Panc1 (cell line): ENCODE results near the gene TUBB2B. TPM values are rescaled to one million over a fixed set of nuclear protein-coding genes. Genes with fewer than 3 reads are reported as not detected.

Source experiments
- ATAC-seq: fragments of 200-7000 bp; cut with Tn5 transposase; 2 replicates; pipeline ENCODE4 v1.9.1; 2020; ENCODE audit warnings: mild to moderate bottlenecking, moderate library complexity
- BruUV-seq: library from RNA; stranded (reverse); fragments of 400-500 nt; replicated peaks from 2 replicates; lab custom pipeline; 2021; lab: Mats Ljungman, UMichigan
- CTCF ChIA-PET: fragments of 300-600 bp; sonication (Branson Sonifier 250); formaldehyde crosslinking; loops from one replicate; lab custom pipeline; 2022; ENCODE audit warnings: antibody characterized with exemption; lab: Charles Lee
- POLR2A ChIA-PET: fragments of 300-600 bp; sonication (Branson Sonifier 250); formaldehyde crosslinking; loops from one replicate; lab custom pipeline; 2022; ENCODE audit warnings: antibody characterized with exemption; lab: Charles Lee
- DNase-seq: peaks from one replicate; pipeline ENCODE4 v3.0.0-alpha.2; 2010; ENCODE audit warnings: low read depth, low spot score
- H3K27ac ChIP-seq: 2 replicates; pipeline ENCODE4 v1.5.1; 2011; ENCODE audit warnings: mild to moderate bottlenecking, low read length, inconsistent platforms
- H3K27me3 ChIP-seq: fragments of 200-500 bp; sonication (Bioruptor generic); 2 replicates; pipeline ENCODE4 v1.6.0; 2014; ENCODE audit warnings: low read length, inconsistent platforms; ENCODE audit not compliant: control insufficient read depth, insufficient read depth
- H3K36me3 ChIP-seq: fragments of 200-500 bp; sonication (Bioruptor generic); 2 replicates; pipeline ENCODE4 v1.5.1; 2014; ENCODE audit warnings: inconsistent platforms, mild to moderate bottlenecking, low read length, moderate library complexity; ENCODE audit not compliant: control insufficient read depth, insufficient read depth
- H3K4me1 ChIP-seq: 2 replicates; pipeline ENCODE4 v1.5.1; 2011; ENCODE audit warnings: inconsistent platforms, mild to moderate bottlenecking, low read length, moderate library complexity; ENCODE audit not compliant: control insufficient read depth, insufficient read depth
- H3K4me3 ChIP-seq, 2 experiments: 2 replicates each; pipeline ENCODE4 v1.5.1; 2011 to 2012; ENCODE audit warnings: low read depth in 2 of 2, low read length in 2 of 2, mild to moderate bottlenecking in 2 of 2, inconsistent platforms in 1 of 2, moderate library complexity in 1 of 2
- H3K9me3 ChIP-seq: fragments of 200-500 bp; sonication (Bioruptor generic); 2 replicates; pipeline ENCODE4 v1.5.1; 2014; ENCODE audit warnings: low read depth, mild to moderate bottlenecking, inconsistent platforms, low read length, moderate library complexity; ENCODE audit not compliant: control insufficient read depth, insufficient read depth
- POLR2AphosphoS5 ChIP-seq: IDR thresholded peaks from 2 replicates; pipeline ENCODE4 v1.6.1; 2012; ENCODE audit warnings: mild to moderate bottlenecking, low read depth, low read length, moderate library complexity
- SIN3A ChIP-seq: IDR thresholded peaks from 2 replicates; pipeline ENCODE4 v1.6.1; 2012; ENCODE audit warnings: low read depth, mild to moderate bottlenecking, low read length, moderate library complexity, borderline replicate concordance; ENCODE audit not compliant: insufficient read depth
- TCF7L2 ChIP-seq: IDR thresholded peaks from 2 replicates; pipeline ENCODE4 v1.6.1; 2011; ENCODE audit warnings: mild to moderate bottlenecking, low read depth, low read length, inconsistent platforms
- in situ Hi-C: cut with HindIII; loops from 2 replicates; pipeline ENCODE4 v1.10.0; 2016; ENCODE audit warnings: low sequenced_read_pairs, low pct_unique_long_range_greater_than_20kb
- intact Hi-C: fragments of 100-400 bp; cut with micrococcal nuclease; formaldehyde crosslinking; loops from one replicate; pipeline ENCODE4 v1.10.0; 2022; ENCODE audit not compliant: unreplicated experiment
- total RNA-seq: library from RNA; stranded (reverse); gene quantifications from one replicate; pipeline ENCODE4 v1.2.1, GENCODE V29; 2021; ENCODE audit not compliant: unreplicated experiment
- TF ChIP-seq, protein P1 (sequence below): fragments of 450-650 bp; IDR thresholded peaks from 2 replicates; pipeline ENCODE4 v1.5.1; 2017; ENCODE audit warnings: mild to moderate bottlenecking
- TF ChIP-seq, protein P2 (sequence below), 2 experiments: IDR thresholded peaks; 2 replicates each; pipeline ENCODE4 v1.6.1; 2011 to 2012; ENCODE audit warnings: low read depth in 2 of 2, control low read depth in 1 of 2, low read length in 1 of 2, mild to moderate bottlenecking in 1 of 2, moderate library complexity in 1 of 2; ENCODE audit not compliant: insufficient read depth in 1 of 2

Gene TUBB2B
- total RNA-seq, 1 experiment from 2014 or later, result 22.7 TPM

DNA sequence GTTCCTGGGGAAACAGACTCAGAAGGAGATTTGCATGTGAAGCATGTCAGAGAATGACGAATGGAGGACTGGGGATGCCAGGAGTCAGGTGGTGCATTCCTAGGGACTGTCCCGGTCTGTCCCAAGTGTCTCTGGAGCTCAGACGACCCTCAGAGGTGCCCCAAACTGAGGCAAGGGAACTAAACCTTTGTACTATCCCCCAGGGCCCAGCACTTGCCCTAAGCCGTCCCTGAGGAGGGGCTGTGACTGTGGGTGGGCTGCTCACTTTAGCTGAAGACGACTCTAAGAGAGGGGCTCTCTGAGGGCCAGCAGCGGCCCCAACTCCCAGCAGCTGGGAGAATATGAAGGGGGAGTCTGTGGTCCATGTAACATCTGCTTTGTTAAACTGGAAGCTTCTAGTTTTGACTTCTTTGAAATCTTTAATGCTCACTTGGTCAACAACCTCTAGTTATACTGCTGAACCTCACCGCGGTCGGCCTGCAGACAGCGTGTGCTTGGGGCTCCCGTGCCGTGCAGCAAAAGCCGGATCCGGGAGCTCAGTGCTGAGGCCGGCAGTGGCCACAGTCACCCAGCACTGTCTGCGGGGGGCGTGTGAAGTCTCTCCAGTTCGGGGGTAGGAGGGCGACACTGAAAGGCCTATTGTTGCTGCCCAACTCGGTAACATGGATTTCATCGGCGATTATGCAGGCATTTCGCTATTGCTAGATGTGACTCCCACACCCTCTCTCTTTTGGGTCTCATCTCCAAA, 34.2 kb downstream of the TUBB2B start:
- ChIA-PET CTCF (no interaction called here), POLR2A (no interaction called here)
- H3K9me3 ChIP-seq, result no peaks in the 10 kb centered on the region
- intact Hi-C loops (no loop called here), in situ Hi-C loops (no loop called here)
- DNase-seq (no peak), ATAC-seq (no peak)
- H3K27me3 ChIP-seq, result no peaks in the 10 kb centered on the region
- H3K4me3 ChIP-seq, result no peak overlapping the region
- H3K4me1 ChIP-seq, result no peaks in the 10 kb centered on the region
- no TSS peak for BruUV-seq
- TF ChIP-seq SIN3A, result no peak
- TF ChIP-seq POLR2AphosphoS5, result no peak
- no peak for TF ChIP-seq TCF7L2
- TF ChIP-seq, protein P1, sequence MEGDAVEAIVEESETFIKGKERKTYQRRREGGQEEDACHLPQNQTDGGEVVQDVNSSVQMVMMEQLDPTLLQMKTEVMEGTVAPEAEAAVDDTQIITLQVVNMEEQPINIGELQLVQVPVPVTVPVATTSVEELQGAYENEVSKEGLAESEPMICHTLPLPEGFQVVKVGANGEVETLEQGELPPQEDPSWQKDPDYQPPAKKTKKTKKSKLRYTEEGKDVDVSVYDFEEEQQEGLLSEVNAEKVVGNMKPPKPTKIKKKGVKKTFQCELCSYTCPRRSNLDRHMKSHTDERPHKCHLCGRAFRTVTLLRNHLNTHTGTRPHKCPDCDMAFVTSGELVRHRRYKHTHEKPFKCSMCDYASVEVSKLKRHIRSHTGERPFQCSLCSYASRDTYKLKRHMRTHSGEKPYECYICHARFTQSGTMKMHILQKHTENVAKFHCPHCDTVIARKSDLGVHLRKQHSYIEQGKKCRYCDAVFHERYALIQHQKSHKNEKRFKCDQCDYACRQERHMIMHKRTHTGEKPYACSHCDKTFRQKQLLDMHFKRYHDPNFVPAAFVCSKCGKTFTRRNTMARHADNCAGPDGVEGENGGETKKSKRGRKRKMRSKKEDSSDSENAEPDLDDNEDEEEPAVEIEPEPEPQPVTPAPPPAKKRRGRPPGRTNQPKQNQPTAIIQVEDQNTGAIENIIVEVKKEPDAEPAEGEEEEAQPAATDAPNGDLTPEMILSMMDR, result no peak
- TF ChIP-seq, protein P2, sequence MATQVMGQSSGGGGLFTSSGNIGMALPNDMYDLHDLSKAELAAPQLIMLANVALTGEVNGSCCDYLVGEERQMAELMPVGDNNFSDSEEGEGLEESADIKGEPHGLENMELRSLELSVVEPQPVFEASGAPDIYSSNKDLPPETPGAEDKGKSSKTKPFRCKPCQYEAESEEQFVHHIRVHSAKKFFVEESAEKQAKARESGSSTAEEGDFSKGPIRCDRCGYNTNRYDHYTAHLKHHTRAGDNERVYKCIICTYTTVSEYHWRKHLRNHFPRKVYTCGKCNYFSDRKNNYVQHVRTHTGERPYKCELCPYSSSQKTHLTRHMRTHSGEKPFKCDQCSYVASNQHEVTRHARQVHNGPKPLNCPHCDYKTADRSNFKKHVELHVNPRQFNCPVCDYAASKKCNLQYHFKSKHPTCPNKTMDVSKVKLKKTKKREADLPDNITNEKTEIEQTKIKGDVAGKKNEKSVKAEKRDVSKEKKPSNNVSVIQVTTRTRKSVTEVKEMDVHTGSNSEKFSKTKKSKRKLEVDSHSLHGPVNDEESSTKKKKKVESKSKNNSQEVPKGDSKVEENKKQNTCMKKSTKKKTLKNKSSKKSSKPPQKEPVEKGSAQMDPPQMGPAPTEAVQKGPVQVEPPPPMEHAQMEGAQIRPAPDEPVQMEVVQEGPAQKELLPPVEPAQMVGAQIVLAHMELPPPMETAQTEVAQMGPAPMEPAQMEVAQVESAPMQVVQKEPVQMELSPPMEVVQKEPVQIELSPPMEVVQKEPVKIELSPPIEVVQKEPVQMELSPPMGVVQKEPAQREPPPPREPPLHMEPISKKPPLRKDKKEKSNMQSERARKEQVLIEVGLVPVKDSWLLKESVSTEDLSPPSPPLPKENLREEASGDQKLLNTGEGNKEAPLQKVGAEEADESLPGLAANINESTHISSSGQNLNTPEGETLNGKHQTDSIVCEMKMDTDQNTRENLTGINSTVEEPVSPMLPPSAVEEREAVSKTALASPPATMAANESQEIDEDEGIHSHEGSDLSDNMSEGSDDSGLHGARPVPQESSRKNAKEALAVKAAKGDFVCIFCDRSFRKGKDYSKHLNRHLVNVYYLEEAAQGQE (IDR thresholded peaks at IDR 0.05; ENCODE audit: insufficient read depth in 1 of 2, low read depth in 2 of 2, low read length in 1 of 2), result no peak
- no peaks in the 10 kb centered on the region for H3K36me3 ChIP-seq
- H3K27ac ChIP-seq, result no peak overlapping the region

DNA sequence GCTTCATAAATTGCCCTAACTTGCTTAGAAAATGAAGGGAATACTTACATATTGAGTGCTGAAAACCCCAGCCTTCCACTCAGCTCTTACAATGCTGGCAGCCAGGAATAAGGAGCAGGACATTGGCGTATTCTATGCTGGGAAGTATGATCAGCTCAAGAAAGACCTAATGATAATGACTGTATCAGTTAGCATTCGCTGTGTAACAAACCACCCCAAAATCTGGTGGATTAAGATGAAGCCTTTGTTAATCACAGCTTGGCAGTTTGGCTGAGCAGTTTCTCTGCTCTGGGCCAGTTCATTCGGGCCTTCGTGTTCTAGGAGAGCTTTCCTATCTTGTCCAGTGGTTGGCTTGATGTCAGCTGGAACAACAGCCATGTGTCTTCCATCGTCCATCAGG, 36.7 kb downstream of the TUBB2B start:
- Histone ChIP-seq H3K27me3 (no peaks in the 10 kb centered on the region; the same call in 1 of the 2 replicates), H3K9me3 (no peaks in the 10 kb centered on the region), H3K4me1 (no peaks in the 10 kb centered on the region), H3K36me3 (no peaks in the 10 kb centered on the region), H3K27ac (no peak overlapping the region), H3K4me3 (no peak overlapping the region)
- POLR2A ChIA-PET, result no interaction called here
- in situ Hi-C loops, result no loop called here
- DNase-seq, result no peak
- CTCF ChIA-PET, result no interaction called here
- no TSS peak for BruUV-seq
- intact Hi-C loops, result no loop called here
- TF ChIP-seq TCF7L2 (no peak), SIN3A (no peak), POLR2AphosphoS5 (no peak)
- TF ChIP-seq, protein P1, result no peak
- TF ChIP-seq, protein P2 (IDR thresholded peaks at IDR 0.05; ENCODE audit: insufficient read depth in 1 of 2, low read depth in 2 of 2, low read length in 1 of 2), result no peak
- ATAC-seq, result no peak
